SK-N-SH treated with all-trans-retinoic acid at 6 μM for 48 hours (cell line): ENCODE measurements around the gene SIDT1.

Experiments
- TCF4 ChIP-seq: fragments of 250-450 bp; sonication (Bioruptor Pico); IDR thresholded peaks from 2 replicates; pipeline ENCODE4 v1.8.0; 2021; ENCODE audit warnings: mild to moderate bottlenecking, moderate library complexity, borderline replicate concordance
- ZFP30 ChIP-seq: fragments of 450-650 bp; formaldehyde crosslinking; IDR thresholded peaks from 2 replicates; pipeline ENCODE4 v1.5.0; 2022; ENCODE audit warnings: mild to moderate bottlenecking, moderate library complexity

GRCh38 chr3:113521981-113522380 is 10.4 kb upstream of the SIDT1 start:
- TF ChIP-seq ZFP30 (CRISPR knock-in tag) (no peak), TCF4 (CRISPR knock-in tag) (no peak)
